Activated effector memory CD4-positive, alpha-beta T cell treated with Interleukin-2 at 50 U/mL for 16 hours (primary cell): ENCODE results near the gene HGF.
"Not testable (repeated sequence)": the region's sequence is repeated elsewhere in the genome, so short reads cannot be mapped to it uniquely, and the experiment has no call there.

ENCODE experiments used
- DNase-seq: peaks from one replicate; pipeline ENCODE4 v3.0.0-alpha.2; 2020

Gene HGF

GRCh38 chr7:81775560-81775959 lies 5.7 kb upstream of the HGF start:
- no peak for DNase-seq

DNA sequence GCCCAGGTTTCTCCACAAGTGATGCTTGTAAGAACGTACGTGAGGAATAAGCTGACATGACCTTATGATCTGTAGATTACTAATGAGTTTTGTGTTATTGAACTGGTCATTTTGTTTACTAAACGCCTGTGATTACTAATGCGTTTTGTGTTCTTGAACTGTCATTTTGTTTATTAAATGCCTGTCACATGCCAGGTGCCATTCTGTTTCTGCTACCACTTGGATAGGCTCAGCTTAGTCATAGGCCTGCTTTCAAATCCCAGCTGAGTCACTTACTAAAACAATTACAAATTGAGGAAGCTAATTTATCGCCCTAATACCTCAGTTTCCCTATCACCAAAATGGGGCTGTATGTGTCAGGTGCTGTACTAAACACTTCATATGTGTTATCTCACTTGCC lies 4.7 kb upstream of the HGF start:
- DNase-seq = no peak

DNA sequence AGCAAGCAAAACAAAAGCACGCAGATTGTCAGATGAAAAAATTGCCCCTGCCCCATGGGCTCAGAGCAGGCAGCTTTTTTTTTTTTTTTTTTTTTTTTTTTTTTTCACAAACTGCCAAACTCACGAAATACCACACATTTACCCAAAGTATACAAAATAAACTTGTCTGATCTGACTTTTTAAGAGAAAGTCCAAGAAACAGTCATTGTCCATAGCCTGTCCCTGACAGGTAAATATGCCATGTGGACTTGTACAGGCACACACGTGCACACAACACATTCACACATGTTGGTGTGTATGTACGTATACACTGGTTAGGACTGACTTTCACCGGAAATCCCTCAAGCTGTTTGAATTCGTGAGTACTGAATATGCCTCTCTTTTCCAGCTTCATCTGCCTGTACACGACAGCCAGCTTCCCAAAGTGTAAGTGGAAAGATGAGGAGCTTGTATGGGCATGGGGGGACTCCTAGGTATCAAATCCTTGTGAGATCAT lies 929 bp upstream of the HGF start:
- DNase-seq = no peak

DNA sequence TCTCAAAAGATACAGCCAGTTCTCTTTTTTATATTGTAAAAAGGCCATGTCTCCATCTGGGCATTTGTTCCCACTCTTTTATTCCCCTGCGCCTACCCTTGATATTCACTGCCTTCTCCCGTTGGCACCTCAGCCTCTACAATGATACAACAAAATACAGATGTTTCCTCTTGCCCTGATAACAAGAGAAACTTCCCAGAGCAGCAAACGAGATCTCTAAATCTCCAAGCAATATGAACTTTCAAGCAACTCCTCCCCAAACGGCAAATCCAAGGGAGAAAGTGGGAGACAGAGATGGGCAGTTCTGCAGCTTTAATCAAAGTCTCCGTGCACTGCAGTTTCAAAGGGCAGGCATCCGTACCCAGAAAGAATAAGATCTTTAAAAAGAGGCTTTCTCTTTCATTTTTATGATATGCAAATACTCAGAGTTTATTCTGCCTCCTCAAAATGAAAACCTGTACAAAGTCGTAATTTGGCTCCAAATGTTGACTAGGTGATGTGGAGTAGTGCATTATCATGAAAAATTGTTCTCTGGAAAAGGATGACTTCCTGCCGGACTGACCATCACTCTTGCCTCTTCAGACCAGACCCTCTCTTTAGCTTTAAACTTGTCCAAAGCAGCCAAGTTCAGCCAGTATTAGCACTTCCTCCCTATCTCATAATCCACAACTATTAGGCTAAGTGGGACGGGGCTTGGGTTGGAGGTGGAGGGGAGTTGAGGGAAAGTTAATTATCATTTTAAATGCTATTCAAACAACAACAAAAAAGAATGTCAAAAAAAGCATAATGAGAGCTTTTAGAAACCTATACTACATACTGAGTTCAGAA lies 682 bp downstream of the HGF start:
- DNase-seq = no peak

DNA sequence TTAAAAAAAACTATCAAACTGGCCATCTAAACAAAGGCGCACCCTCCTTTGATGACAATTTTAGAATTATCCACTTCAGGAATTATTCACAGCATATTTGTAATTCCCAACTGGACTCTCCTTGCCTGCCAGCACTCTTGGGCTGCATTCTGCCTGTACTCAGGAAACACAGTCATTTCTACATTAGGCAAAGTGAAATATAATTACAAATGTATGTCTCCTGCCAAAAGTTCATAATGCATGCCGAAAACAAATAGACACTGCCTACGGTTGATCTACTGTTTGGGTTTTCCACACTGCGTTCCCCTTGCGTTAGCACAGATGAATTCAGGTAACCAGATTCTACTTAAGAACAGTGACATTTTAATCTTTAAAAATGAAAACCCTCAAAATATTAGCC lies 1.9 kb downstream of the HGF start:
- DNase-seq = no peak

DNA sequence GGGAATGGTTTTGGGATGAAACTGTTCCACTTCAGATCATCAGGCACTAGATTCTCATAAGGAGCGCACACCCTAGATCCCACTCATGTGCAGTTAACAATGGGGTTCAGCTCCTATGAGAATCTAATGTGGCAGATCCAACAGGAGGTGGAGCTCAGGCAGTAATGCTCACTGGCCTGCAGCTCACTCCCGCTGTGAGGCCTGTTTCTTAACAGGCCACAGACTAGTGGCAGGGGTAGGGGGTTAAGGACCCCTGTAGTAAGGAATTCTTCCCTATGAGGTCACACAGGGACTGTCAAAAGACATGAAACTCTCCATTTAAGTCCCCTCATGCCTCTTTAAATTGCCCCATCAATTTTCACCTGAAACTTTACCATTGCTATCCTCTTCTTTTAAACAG lies 8.0 kb downstream of the HGF start:
- no peak for DNase-seq

- DNase-seq = no peak
These were observed 8.8 kb downstream of the HGF start for GRCh38 chr7:81761031-81761430.

DNA sequence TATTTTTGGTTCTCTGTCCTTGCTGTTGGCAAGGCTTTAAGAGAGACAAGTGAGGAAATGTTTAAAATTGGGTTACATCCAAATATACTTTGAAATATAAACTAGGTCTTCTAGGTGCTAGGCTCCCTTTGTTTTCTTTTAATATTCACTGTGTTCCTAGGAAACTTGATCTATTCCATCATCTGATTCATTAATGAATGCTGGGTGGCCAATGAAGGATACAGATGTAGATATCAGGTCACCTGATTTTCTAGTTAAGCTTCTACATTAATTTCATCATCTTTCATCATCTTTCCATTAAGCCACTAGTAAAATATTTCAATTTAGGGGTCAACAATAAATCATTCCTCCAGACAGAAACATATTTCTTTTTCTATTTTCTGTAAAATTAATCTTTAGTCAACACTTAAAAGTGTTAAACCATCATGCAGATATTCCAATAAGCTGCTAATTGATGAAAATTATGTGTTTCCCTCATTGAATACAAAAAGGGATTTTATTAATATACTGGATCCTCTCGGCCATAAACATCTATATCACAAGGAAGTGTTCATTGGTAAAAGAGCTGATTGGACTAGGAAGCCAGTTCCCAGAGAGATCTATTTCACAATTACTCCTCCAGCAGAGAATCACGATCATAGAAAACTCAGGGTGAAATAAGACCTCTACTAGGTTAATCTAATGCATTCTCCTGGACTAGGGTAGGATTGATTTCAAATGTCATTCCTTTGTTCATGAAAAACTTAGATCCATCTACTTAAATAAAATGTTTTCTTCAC lies 14.7 kb downstream of the HGF start:
- no peak for DNase-seq

GRCh38 chr7:81753392-81753791 lies 16.5 kb downstream of the HGF start:
- DNase-seq = no peak

GRCh38 chr7:81752318-81752714 lies 17.5 kb downstream of the HGF start:
- DNase-seq = no peak

GRCh38 chr7:81751619-81752317 lies 18.1 kb downstream of the HGF start:
- DNase-seq = no peak

GRCh38 chr7:81745637-81746036 lies 24.2 kb downstream of the HGF start:
- no peak for DNase-seq

- no peak for DNase-seq
These were observed 25.5 kb downstream of the HGF start for GRCh38 chr7:81744389-81744788.

GRCh38 chr7:81743665-81744064 lies 26.2 kb downstream of the HGF start:
- no peak for DNase-seq

- no peak for DNase-seq
These were observed 26.6 kb downstream of the HGF start for GRCh38 chr7:81743201-81743600.

- no peak for DNase-seq
These were observed 29.4 kb downstream of the HGF start for GRCh38 chr7:81740403-81740802.

DNA sequence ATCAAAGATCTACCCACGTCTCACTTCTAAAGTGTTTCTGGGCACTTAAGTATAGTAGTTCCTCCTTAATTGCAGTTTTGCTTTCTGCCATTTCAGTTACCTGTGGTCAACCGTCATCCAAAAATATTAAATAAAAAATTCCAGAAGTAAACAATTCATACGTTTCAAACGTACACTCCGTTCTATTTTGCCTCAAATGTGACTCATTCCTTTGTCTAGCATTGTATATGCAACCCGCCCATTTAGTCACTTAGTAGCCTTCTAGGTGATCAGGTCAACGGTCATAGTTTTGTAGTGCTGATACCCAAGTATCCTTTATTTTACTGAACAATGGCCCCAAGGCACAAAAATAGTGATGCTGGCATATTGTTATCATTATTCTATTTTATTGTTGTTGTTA lies 33.8 kb downstream of the HGF start:
- DNase-seq = no peak

DNA sequence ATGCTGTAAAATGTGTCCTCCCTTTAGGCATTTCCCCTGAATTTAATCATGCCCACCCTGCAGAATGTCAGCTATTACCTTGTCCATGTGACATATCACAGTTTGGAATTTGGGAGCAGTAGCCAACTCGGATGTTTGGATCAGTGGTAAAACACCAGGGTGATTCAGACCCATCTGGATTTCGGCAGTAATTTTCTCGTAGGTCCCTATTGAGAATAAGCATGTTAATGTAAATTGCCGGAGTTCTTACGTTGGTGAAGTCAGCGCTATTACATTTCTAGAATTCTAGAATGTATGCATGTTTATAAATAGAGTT lies 44.1 kb downstream of the HGF start:
- no peak for DNase-seq

DNA sequence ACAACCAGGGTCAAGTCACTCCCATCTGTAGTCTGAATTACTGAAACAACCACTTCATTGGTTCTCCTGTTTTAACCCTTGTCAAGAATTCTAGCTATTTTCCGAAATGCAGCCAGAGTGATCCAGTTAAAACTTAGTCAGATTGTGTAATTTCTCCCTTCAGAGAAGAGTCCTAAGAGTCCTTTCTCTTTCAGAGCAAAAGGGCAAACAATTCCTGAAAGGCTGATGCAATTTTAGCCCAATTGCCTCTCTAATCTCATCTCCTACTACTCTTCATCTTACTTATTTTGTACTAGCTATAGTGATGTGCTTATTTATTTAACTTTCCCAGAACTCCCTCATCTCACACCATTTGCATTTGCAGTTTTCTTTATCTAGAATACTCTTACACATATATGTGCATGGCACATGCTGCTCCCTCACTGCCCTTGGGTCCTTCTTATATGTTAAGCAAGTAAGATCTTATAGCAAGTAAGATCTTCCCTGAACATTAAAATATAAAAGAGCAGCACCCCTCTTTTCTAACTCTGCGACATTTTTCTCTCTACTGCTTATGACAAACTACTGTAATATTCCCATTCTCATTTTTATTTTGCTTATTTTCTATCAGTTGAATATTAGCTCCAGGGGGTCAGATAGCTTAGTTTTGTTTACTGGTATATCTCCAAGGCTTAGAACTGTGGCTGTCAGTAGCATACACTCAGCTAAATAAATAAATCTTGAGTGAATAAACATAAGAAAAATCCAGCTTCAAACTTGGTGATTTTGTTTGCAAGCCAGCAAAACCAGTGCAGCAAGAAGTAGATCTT lies 44.6 kb downstream of the HGF start:
- DNase-seq = no peak

- not testable (repeated sequence) for DNase-seq
These were observed 47.6 kb downstream of the HGF start for GRCh38 chr7:81722250-81722649.

DNA sequence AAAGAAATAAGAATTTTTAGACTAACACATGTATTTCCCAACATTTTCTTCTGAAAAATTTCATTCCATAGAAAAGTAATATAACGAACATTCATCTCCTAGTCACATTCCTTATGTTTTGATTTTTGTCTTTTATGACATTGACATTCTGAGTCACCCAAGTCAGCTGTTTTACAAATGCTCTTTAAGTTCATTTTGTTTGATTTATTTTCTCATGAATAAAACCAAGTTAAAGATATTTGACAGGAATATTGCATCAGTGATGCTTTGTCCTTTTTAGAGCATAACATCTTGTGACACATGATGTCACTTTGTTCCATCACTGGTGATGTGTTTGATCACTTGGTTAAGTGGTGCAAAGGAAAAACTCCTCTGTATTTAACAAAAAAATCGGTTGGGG lies 48.4 kb downstream of the HGF start:
- DNase-seq = no peak

- DNase-seq = no peak
These were observed 50.0 kb downstream of the HGF start for GRCh38 chr7:81719865-81720264.
